NCI-H2029 (cell line): ENCODE data around the gene AKAP7.

Source experiments
- DNase-seq: peaks from one replicate; lab custom pipeline; 2025; lab: John Stamatoyannopoulos, UW

Gene AKAP7

DNA sequence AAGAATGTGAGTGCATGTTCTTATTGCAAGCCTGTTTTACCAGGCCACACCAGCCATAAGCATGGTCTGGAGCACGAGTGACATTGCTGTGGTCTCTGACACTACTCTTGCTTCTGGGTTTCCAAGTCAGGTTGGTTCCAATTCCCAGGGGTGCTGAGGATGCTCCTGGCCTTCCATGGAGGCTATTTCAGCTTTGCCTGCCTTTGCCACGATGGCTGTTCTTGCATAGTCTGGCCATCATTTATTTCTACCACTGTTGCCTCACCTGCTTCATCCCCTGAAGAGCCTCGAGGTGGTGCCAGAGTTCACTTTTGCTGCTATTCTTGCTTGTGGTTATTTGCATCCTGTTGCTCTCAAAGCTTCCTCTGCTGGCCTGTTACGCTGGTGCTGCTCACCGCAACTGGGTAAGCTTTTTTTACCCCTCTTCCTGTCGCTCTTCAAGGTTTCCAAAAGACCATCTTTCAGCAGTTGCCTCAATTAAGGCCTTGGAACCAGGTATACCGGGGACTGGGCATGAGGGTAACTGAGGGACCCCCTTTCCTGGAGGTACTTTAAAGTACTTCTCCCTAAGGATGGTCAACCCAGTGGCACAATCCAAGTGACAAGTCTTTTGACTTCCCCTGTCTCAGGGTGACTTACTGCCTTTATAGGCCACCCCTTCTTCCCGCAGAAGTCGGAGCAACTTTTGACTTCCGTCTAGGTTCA is 64.5 kb downstream of the AKAP7 start:
- DNase-seq, result no peak

DNA sequence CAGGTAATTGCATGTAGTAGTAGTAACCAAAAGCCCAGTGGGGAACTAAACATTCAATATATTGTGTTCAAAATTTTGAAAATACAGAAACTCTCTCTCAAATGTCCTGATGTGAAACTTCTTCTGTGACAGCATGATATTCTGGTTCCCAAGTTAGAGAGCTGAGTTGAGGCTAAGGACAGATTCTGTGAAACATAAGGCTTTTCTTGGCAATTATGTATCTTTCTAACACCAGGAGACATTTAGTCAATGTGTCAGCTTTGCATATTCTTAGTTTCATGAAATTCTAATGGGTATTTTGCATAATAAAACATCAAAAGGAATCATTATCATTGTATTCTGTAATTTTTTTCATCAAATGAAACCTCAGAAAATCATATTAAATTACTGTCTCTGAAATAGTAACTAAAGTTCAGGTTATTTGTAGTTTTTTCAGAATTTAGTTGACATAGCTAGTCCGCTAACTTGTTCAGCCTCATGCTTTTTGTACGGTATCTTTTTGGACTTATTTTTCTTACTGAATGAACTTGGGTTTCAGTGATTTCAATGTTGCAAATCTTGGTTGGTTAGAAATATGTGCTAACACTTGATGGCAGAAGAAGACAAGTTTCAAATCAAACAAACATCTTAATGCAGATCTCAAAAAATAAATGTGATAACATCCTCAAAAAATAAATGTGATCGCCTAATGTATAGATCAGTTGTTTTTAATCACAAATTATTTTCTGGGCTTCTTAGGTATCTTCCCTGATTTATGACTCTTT is 70.4 kb downstream of the AKAP7 start:
- DNase-seq, result no peak

DNA sequence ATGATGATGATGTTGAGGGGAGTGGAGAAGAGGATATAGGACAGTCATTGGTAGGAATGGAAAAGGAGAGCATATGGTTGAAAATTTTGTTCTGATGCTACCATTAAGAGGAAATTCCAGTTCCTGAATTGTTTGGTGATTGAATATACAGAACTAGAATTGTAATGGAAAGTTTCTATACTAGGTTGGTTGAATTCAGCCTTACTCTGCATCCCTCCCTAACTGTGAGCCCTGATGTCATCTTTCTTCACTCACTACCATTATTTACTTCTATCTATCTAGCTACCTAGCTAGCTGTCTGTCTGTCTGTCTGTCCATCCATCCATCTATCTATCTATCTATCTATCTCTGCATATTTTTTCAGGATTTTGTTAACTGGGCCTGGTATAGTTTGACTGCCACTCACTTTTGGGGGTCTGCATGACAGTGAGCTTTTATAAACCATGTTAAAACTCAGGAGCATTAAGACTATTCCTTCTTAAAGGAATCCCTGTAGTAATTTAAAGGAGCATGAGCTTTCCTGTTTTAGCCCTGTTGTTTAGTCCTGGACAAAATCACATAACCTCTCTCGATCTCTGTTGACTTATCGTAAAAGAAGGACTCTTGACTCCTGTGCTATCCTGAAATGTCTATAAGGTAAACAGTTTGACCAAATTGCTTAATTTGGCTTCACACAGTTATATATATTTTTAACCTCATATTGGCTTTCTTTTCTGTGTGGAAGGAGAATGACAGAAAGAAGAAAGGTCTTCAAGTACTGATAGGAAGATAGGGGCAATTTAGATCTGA is 71.4 kb downstream of the AKAP7 start:
- no peak for DNase-seq

DNA sequence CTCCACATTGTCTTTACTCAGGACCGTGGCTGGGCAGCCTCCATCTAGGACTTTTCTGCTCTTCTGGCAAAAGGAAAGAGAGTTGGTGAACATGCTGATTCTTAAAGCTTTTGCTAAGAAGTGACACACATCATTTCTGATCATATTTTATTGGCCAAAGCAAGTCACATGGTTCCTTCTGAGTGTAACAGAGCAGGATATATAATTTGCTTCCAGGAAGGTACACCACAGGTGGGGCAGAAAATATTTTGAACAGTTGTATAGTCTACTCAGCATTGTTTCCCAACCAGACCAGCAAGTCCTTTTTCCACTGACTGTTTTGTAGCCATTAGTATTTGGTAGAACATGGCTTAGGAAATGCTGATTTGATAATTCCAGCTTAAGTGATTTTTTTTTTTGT is 73.5 kb downstream of the AKAP7 start:
- DNase-seq, result no peak

DNA sequence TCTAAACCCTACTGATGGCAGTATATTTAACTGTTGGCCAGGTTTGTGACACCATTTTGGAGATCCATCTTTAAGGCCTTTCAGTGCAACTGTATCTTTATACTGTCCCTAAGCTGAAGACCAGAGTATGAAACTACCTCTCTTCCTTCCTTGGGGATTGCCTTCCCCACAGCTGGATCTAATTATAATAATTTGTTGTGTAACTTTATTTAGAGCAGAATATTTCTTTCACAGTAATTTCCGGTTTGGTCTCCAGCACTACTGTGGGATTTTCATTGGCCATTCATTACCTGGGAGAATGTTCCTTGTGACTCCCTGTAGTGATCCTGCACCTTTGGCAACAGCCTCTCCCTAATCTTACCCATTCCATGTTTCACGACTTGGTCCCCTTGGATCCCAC is 75.2 kb downstream of the AKAP7 start:
- DNase-seq, result no peak

DNA sequence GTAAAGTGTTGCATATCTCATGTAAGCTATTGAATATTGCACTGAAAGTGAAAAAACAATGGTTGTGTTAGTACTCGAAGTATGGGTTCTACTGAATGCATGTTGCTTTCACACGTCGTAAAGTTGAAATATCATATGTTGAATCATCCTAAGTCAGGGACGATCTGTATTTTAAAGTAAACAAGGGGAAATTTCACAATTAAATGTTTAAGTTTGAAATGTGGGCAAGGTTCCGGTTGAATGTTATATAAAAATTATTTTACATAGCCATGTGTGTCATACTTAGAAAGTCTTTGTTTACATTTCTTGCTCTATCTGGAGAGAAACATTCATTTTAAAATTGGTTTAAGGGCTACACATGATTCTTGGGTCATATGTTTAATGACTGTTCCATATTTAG is 76.8 kb downstream of the AKAP7 start:
- DNase-seq, result no peak

DNA sequence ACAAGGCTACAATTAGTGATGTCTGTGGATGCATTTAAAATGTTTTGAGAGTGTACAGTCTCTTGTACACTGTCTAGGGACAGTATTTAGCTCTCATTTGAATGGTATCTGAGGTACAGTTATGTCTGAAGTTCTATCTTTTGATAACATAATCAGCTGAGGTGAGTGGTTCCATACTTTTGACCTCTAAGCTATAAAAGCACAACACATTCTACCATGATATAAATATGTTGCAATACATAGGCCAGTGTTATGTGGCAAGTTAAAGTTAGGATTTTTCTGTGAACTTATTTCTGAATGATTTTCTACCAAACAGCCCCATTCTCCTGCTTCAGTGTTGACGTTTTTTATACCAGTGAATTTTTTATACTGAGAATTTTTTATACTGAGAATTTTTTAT is 77.6 kb downstream of the AKAP7 start:
- no peak for DNase-seq

DNA sequence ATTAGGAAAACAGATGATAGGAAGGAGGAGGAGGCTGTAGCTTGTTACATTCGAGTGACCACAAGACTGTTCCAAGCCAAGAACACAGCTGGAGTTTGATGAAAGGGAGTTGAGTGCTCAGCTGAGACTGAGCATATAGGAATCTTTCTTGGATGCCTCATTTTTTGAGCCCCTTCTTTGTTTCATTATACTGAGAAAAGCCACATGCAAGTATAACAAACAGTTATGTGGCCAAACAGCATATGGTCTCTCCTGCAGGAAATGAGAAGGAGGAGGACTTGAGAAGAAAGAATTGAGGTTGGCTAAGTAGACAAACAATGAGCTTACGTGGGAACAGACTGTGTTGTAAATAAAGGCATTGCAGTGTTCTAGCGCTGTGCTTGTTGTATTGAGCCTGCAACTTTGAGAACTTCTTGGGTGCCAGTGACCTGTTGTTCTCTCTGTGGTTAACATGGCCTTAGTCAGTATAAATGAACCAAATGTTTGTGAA is 78.3 kb downstream of the AKAP7 start:
- no peak for DNase-seq

DNA sequence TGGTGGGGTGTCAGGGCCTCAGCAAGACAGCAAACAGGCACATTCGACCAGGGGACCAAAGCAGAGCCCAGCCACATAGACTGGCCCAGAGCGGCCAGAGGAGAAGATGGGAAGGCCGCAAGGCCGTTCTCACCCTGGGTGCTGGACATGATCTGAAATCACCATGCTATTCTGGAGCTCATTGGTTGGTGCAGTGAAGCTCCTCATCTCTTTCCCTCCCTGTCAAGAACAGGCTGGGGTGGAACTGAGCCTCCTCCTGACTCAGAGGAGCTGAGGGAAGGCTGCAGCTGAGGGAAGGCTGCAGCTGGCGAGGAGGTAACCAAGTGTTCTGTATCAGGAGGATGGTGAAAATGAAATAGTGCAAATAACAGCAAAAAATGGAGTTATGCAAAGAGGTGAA is 80.0 kb downstream of the AKAP7 start:
- DNase-seq, result no peak

DNA sequence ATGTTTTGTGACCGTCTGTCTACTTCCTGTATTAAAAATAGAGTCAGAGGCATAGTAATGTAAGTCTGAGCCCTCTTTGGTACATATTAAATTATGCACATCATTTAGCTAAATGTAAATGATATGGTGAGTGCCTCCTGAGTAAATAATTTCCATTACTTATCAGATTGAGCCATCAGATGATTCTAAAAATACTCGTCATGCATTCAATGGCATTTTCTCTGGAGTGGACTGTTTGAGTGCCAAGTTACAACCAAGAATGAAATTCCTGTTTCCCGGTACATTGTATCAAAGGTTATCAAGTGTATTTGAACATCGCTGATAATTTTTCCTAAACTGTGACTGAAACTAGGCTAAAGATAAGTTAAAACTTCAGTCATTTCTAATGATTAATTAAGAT is 81.0 kb downstream of the AKAP7 start:
- DNase-seq, result no peak

DNA sequence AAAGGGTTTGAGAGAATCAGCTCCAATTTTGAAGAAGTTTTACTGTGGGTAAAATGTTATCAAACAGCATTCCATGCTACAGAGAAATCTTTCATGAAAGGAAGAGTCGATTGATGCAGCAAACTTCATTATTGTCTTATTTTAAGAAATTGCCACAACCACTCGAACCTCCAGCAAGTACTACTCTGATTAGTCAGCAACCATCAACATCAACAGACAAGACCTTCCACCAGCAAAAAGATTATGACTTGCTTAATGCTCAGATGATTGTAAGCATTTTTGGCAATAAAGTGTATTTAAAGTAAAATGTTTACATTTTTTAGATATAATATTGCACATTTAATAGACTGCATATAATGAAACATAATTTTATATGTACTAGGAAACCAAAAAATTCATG is 87.5 kb downstream of the AKAP7 start:
- no peak for DNase-seq

DNA sequence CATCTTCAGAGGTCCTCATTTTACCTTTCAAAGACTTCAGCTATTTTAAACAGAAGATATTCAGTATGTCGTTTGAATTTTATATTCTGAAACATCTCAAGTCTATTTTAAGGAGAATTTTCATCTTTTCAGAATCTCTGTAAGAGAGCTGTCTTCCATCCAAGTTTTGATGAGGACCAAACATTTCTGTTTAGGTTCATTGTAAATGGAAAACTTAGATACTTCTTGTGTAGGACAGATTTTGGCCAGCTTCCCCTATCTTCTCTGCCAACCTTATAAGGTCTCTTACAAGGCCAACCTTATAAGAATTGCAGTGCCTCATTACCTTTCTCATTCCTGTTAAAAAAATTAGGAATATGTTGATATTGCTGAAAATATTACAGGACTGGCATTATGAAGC is 88.1 kb downstream of the AKAP7 start:
- no peak for DNase-seq

DNA sequence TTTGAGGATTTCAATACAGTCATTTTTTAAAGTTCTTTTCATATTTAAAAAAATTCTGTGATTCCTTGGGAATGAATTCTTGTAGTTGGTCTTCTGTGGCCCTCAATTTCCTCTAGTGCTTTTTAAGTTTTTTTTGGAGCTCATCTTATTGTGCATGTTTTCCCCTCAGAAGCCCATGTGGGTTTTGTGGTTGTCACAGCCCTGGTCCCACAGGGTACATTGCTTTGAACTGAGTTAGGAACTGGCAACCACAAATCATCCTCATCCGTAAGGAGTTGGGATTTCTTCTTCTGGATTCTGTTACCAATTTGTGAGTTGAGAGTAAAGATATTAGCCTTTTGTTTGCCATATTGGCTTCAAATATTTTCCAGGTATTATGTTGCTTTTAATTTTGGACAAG is 89.9 kb downstream of the AKAP7 start:
- DNase-seq, result no peak

DNA sequence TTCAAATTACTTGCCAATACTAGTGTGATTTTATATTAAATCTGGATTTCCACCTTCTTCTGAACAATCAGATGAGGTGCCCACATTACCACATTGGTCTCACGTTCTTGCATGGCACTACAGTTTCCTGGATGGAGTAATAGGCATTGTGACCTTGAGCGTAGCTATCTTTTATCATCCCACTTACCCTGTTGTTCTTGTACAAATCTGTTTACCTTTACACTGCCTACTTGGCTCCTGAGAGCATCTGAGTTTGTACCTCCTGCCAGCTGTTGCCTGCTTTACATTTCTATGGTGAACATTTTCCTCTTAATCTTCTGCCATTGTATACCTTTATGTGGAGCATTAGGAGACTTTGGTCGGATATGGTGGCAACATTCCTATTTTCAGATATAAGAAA is 90.7 kb downstream of the AKAP7 start:
- DNase-seq, result no peak

DNA sequence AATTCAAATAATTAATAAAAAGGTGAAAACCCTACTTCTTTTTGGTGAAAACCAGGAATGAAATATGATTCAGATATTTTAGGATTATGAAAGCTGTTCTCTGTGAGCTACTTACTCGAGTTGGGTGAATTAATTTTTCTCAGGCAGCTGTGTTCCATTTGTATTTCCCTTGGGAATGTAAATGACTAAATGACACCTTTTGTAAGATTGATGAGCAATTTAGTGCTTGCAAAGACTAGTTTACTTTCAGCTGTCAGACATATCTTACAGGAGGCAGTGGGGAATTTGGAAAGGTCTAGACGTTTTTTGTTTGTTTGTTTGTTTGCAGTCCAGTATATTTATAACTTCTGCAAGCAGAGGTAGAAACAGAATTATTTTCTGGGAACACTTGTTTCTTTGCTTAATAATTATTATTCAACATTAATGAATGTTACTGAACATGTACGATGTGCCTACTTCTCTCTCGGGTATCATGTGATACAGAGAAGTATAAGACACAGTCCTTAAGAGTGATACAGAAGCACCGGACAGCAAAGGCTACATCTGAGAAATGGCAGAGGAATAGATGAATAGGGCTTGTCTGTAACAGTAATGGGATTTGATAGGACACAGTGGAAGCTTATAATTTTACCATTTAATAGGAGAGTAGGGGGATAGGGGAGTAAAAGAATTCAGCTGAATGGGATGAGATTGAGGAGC is 91.3 kb downstream of the AKAP7 start:
- no peak for DNase-seq

DNA sequence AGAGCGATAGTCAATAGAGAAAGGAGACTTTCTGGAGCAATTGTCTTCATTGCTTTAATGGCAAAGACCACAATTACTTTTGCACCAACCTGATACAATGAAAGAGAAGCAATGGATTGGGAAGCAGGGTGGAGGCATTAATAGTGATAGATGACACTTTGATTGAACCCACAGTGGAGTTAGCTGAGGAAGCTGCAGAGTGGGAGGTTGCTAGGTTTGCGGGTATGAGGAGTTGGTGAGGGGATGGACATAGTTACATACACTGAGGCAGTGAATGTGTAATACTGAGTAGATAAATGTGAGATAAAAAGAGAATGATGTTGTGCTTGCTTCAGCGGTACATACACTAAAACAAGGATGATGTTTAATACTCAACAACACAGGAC is 91.9 kb downstream of the AKAP7 start:
- DNase-seq, result no peak

DNA sequence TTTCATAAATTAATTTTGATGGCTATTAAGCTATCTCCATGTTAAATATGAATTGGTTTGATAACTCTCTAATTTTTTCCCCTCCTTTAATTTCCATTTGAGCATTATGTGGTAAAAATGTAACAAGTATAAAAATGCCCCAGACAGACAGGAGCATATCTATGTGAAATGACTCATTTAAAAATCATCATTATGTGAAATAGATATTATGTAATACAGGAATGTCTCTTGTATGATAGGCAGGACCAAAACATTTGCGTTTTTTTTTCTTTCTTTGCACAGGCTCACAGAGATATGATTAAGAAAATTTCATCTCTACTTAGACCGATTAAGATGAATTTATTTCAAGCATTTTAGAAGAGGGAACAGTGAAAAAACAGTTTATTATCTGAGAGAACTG is 95.8 kb downstream of the AKAP7 start:
- no peak for DNase-seq

DNA sequence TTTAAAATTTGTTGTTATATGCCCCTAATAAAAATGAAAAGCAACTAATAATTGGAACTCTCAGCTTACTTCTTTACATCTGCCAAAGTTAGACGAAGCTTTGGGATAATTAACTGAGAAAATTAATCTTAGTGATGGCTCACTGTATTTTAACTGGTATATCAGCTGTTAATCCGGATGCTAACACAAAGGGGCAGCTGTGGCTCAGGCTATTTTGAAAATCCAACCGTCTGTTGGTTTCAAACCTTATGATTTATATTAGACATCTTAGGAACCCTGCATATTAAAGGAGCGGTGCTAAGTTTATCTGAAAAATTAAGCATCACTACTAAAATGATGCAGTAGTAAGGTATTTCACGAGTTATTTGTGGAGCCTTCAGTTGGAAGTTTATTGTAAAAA is 96.6 kb downstream of the AKAP7 start:
- DNase-seq, result no peak

DNA sequence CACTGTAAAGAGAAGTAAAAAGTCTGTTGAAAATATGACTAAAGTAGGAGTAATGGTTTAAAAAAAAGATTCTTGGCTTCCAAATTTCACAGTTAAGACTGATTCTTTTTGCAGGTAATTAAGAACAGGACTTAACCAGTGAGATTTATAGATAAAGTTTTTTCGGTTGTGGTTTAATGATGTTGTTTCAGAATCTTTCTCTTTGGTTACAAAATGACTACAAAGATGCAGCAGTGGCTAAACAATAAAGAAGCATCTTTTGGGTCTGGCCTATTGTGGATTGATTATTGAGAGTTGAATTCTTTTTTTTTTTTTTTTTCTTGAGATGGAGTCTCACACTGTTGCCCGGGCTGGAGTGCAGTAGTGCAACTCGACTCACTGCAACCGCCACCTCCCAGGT is 109.7 kb downstream of the AKAP7 start:
- no peak for DNase-seq

DNA sequence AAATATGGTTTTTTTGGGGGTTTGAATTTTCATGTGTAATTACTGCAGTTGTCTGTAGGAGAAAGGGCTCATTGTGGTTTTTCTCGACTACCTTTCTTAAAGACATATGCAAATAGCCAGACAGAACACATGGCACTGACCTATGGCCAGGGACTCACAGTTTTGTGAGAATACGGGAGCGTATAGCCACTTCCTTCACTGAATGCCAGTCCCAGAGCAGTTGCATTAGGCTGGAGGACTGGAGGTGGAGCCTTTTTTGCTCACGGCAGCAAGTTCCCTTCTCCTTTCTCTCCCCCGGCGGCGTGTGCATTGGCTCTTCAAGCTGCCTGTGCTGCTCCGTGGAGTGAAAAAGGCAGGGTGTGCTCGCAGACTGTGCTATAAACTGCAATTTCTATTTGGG is 114.9 kb downstream of the AKAP7 start:
- DNase-seq, result no peak

DNA sequence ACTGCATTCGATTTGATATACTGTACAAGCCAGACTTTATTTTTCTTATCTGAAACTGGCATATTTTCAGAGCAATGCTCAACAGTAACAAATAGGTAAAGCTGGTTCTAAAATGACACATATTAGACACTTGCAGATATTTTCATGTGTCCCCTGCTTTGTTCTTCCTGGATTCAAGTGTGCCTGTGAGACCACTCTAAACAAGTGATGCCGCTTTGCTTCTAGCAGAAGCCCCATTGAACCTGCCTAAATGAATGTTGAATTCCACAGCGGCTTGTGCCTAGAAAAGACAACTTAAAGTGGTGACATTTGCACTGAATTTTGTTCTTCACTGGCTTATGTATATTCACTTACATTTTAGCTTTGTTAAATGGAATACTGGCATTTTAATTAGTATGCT is 115.7 kb downstream of the AKAP7 start:
- no peak for DNase-seq

DNA sequence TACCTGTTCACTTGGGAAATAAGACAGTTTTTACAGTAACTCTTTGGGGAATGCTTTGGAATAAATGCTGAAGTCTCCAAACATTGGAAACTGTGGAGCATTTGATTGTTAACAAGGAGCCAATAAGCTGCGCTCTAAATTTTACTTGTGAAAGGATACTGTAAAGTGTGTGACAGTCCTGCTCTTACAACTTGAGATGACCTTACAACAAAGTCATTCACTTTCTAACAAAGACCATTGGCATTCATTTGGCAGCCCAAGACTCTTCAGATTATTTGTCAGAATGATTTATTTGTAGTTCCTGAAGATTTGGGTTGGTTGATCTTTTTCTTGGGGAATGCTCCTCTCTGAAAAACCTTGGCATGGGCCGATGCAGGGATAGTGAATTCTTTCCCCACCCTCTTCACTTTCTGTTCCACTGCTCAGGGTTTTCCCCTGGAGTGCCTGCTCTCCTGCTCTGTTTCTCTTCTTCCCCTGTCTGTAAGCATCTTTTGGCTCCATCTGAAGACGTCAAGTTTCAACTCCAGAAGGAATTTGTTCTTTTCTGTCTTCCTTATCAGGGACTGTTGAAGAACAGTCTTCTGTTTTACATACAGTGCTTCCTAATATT is 116.4 kb downstream of the AKAP7 start:
- DNase-seq, result no peak
